ENCODE results near the gene ANKRD55.

- TF ChIP-seq, protein P1, sequence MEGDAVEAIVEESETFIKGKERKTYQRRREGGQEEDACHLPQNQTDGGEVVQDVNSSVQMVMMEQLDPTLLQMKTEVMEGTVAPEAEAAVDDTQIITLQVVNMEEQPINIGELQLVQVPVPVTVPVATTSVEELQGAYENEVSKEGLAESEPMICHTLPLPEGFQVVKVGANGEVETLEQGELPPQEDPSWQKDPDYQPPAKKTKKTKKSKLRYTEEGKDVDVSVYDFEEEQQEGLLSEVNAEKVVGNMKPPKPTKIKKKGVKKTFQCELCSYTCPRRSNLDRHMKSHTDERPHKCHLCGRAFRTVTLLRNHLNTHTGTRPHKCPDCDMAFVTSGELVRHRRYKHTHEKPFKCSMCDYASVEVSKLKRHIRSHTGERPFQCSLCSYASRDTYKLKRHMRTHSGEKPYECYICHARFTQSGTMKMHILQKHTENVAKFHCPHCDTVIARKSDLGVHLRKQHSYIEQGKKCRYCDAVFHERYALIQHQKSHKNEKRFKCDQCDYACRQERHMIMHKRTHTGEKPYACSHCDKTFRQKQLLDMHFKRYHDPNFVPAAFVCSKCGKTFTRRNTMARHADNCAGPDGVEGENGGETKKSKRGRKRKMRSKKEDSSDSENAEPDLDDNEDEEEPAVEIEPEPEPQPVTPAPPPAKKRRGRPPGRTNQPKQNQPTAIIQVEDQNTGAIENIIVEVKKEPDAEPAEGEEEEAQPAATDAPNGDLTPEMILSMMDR (IDR thresholded peaks at IDR 0.05 in 8 of 11, conservative IDR thresholded peaks at IDR 0.05 in 3 of 11): no peak
- no peak for TF ChIP-seq POLR2A (IDR thresholded peaks at IDR 0.05)
- no peak for TF ChIP-seq POLR2AphosphoS5 (IDR thresholded peaks at IDR 0.05)
Observed at GRCh38 chr5:56099346-56099745, 133.8 kb downstream of the ANKRD55 start.
